ENCODE results near the gene CPO.

GRCh38 chr2:206984206-206984605 is 44.9 kb downstream of the CPO start:
- TF ChIP-seq, protein P1, sequence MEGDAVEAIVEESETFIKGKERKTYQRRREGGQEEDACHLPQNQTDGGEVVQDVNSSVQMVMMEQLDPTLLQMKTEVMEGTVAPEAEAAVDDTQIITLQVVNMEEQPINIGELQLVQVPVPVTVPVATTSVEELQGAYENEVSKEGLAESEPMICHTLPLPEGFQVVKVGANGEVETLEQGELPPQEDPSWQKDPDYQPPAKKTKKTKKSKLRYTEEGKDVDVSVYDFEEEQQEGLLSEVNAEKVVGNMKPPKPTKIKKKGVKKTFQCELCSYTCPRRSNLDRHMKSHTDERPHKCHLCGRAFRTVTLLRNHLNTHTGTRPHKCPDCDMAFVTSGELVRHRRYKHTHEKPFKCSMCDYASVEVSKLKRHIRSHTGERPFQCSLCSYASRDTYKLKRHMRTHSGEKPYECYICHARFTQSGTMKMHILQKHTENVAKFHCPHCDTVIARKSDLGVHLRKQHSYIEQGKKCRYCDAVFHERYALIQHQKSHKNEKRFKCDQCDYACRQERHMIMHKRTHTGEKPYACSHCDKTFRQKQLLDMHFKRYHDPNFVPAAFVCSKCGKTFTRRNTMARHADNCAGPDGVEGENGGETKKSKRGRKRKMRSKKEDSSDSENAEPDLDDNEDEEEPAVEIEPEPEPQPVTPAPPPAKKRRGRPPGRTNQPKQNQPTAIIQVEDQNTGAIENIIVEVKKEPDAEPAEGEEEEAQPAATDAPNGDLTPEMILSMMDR (IDR thresholded peaks at IDR 0.05; ENCODE audit: low read depth, low read length, poor library complexity, severe bottlenecking): no peak
- no peak for TF ChIP-seq EZH2phosphoT487 (IDR thresholded peaks at IDR 0.05; ENCODE audit: borderline replicate concordance, low read length)
